HG02852 (cell line): ENCODE results near the gene GALNTL6.

Source experiments
- ATAC-seq: cut with Tn5 transposase; IDR thresholded peaks from one replicate; pipeline ENCODE4 v1.9.1; 2021; ENCODE audit warnings: mild to moderate bottlenecking, moderate library complexity; ENCODE audit not compliant: unreplicated experiment

GALNTL6 gene

GRCh38 chr4:172104539-172104938 is 291.3 kb downstream of the GALNTL6 start:
- no peak for ATAC-seq

GRCh38 chr4:172105918-172106317 is 292.7 kb downstream of the GALNTL6 start:
- ATAC-seq: no peak

DNA sequence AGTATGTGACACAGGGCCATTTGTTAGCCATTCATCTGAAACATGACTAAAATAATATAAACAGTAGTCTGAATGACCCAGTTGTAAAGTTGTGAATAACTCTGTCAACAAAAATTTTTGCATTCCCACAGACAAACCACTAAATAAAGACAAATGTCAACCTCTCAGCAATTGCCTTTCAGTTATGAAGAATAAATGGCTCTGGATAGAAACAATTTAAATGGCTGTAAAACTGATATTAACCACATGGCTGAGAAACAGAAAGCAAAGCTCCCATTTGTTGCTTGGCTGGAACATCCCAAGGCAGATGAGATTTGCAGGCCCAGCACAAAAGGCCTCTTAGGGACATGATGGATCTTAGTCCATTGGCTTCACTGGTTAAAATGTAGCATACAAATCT is 296.3 kb downstream of the GALNTL6 start:
- ATAC-seq: no peak

GRCh38 chr4:172124656-172125308 is 311.6 kb downstream of the GALNTL6 start:
- ATAC-seq: no peak

- no peak for ATAC-seq
Observed at GRCh38 chr4:172125443-172125842, 312.2 kb downstream of the GALNTL6 start.

GRCh38 chr4:172127168-172127567 is 314.0 kb downstream of the GALNTL6 start:
- ATAC-seq: no peak

DNA sequence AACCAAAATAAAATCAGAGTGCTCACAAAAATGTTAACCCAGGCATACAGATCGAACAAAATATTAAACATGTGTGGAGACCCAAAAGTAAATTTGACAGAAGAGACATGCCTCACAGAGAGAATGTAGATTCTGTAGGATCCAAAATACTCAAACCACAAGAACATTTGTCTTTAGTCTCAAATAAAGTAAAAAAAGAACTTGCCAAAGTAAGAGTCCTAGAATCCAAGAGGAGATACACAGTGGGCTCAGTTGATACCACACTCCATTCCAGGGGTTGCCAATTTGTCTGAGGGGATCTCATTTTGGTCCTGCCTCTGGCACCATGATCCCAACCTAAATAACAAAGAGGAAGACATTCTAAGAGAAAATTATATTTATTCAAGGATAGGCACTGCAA is 316.4 kb downstream of the GALNTL6 start:
- ATAC-seq: no peak

GRCh38 chr4:172134521-172134920 is 321.3 kb downstream of the GALNTL6 start:
- no peak for ATAC-seq

DNA sequence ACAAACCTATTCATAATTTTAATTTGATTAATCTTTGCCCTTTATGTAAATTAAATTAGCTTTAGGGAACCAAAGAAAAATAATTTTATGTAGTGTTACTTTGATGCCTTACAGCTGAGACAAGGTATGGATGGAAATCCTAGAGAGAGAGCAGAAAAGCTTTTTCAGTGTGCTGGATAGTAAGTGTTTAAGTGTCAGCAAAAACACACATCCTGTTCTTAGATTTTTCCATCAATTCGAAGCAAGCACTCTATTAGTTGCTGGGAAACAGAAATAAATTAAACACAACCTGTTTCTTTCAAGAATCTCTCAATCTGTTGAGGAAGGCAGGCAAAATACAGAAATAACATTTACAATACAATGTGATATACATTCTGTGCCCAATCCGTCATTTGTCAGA is 327.8 kb downstream of the GALNTL6 start:
- no peak for ATAC-seq

DNA sequence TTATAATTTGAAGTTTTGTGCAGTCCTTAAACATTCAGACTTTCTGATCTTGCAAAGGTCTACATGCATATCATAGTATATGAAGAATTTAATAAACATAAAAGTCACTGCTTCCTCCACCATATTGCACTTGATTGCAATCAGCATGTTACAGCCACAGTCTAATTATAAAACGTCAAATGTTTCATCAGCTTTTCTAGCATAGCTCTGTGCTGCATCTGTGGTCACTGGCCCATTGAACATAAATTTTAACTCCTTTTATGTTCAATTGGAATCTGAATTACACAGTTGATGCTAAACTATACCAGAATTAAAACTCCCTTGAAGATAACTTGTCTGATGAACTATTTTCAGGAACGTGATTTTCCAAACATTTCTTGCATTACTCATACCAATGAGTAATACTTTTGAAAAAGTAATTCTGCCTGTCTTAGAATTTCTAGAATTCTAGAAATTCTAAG is 329.1 kb downstream of the GALNTL6 start:
- no peak for ATAC-seq

DNA sequence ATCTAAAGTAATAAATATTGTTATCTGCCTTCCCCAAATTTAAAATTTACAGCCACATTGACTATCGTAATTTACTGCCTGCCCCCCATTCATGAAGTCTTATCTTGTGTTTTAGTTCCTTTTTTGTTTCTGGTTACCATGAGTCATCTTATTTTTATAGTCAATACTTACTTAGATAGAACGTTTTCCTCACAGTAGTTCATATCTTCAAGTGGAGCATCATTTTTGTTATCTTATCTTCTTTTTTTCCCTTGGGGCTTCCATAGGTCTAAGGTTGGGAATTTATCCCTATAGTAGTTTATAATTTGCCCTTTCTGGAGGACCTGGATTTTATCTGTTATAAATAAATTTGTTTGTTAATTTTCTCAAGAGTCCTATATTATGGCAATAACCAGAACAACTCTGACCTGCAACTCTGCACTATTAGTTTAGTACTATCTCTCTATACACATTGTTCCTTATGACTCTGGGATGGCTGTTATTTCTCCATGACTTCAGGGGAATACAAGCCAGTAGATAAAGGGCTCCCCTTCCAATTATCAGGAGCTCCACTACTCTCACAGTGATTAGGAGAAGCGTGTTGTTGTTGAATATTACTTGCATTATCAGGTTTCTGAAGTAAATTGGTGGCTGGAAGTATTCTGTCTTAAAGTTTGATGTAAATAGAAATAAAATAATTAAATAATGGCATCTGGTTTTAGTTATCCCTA is 330.6 kb downstream of the GALNTL6 start:
- no peak for ATAC-seq

GRCh38 chr4:172147687-172148086 is 334.5 kb downstream of the GALNTL6 start:
- ATAC-seq: no peak

DNA sequence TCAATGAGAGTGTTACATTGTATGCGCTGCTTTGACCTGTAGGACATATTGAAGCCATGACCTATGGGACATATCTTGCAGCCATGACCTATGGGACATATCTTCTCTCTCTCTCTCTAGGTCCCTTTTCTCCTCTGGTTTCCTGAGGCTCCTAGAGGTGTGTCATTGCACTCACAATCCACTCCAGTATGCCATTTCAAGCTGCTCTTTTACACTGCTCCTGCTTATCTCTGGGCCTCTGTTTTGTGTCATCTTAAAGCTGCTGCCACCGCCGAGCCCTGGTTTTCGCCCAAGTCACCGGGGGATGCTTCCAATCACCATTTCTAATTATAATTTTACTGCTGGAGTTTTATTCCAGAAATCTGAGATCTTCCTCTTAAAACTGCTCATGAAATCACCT is 336.1 kb downstream of the GALNTL6 start:
- ATAC-seq: no peak

- ATAC-seq: no peak
Observed at GRCh38 chr4:172152284-172152683, 339.1 kb downstream of the GALNTL6 start.

DNA sequence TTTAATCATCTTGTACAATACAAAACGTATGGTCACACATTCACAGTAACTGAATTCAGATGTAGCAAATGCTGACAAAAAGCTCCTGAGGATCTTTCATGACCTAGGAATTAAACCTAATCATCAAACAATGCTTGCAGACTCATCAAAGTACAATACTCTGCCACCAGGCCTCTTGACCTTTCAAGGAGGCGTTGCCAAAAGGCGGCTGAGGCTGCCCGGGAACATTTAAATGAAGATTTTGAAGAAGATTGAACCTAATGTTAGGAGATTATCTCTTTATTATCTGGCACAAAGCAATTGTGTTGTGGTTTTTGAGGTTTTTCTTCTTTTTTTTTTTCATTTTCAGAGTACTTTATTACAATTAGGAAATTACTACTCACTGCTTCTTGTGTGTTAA is 340.5 kb downstream of the GALNTL6 start:
- ATAC-seq: no peak

GRCh38 chr4:172155838-172156345 is 342.7 kb downstream of the GALNTL6 start:
- ATAC-seq: no peak

DNA sequence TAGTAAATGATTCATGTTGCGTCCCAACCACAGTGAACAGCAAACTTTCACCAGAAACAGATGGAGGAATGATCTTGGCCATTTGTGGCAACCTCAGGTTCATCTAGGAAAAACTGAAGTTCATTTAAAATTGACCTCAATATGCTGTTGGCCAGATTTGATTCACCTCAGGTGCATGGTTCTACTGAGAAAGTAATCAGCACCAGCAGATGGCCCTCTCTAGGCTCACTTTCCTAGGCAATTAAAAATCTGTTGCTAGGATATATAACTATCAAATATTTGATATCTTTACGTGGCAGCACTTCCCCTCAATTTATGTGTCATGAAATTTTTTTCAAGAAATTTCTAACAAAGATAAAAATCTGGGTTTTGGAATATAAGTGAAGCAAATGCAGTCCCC is 344.7 kb downstream of the GALNTL6 start:
- ATAC-seq: no peak

DNA sequence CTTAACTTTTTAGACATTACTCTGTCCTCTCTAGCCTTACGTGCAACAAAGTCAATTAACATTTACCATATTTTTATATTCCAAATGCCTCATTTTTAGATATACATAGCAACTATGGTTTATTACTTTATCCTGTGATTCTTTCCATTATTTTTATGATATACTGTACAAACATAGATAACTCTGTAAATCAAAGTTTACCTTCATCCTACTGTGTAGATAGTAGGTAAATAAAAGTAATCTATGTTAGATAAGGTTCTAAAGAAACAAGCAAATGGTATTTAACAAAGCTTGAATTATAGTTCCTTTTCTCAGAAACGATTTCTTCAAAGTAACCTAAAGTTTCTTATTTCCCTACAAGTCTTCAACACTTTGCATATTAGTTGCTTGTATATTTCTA is 350.0 kb downstream of the GALNTL6 start:
- no peak for ATAC-seq

DNA sequence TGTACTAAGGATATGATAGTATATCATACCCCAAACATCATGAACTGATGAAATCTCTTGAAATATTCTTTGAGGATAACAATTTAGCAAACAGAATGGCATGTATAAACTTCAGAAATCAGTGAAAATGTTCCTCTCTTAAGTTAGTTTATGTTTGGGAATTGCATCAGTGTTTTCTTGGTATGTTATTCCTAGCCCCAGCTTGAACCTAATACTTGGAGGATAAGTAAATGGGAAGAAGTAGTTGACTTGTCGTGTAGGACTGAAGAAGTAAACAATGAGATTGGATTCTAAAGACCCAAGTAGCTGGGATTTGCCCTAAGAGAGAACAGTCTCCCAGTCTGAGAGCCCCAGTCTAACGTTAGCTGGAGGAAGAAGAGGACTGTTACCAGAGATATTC is 355.7 kb downstream of the GALNTL6 start:
- no peak for ATAC-seq

DNA sequence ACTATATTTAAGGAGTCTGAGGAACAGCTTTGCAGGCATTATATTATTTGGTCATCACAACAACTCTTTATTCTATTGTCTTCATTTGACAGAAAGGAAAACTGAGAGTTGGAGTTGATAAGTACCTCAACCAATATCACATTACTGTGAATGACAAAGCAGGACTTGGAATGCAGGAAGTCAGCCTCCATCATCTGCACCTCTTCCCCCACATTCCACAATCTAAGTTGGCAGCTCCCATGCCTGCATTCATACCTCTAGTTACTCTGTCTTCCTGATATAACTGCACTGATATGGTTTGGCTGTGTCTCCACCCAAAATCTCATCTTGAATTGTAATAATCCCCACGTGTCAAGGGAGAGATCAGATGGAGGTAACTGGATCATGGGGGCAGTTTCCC is 356.7 kb downstream of the GALNTL6 start:
- no peak for ATAC-seq

DNA sequence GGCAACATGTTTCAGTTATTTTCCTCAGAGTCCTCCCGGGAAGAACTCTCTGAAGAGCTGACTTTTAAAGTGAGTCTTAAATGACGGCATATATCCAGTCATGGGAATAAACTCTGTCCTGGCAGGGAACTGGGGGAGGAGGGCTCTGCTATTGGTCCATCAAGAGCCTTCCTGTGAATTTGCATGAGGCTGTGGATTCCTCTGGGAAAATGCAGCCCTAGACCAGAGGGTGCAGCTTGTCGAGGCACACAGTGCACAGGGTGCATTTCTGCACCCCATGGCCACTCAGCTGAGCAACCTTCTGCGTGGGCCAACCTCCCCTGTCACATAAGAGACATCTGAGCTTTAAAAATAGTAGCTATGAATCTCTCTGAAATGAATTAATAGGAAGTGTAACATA is 360.0 kb downstream of the GALNTL6 start:
- no peak for ATAC-seq

DNA sequence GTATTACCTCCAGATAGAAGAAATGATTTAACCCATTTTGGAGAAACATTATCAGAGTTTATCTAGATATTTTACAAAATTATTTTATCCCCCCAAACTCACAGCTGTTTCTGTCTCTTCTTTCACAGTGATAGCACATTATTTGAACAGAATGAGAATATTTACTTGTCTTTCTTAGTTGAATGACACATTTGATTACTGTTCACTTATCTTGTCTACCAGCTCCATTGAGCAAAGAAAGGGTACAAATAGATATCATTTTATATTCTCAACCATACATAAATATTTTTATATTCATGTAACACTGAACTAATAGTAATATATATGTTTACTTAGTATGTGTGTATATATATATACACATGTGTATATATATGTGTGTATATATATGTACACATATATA is 364.2 kb downstream of the GALNTL6 start:
- ATAC-seq: no peak
